ENCODE data around the gene TOX4.
"Not testable (repeated sequence)": the region's sequence is repeated elsewhere in the genome, so short reads cannot be mapped to it uniquely, and the experiment has no call there.

DNA sequence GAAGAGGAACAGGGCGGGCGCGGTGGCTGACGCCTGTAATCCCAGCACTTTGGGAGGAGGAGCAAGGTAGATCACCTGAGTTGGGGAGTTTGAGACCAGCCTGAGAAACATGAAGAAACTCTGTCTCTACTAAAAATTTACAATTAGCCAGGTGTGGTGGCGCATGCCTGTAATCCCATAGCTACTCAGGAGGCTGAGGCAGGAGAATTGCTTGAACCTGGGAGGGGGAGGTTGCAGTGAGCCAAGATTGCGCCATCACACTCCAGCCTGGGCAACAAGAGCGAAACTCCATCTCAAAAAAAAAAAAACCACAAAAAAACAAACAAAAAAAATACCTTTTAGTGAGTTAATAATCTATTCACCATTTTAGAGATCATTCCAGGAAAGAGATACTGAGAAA is 67.6 kb downstream of the TOX4 start:
- TF ChIP-seq, protein P1, sequence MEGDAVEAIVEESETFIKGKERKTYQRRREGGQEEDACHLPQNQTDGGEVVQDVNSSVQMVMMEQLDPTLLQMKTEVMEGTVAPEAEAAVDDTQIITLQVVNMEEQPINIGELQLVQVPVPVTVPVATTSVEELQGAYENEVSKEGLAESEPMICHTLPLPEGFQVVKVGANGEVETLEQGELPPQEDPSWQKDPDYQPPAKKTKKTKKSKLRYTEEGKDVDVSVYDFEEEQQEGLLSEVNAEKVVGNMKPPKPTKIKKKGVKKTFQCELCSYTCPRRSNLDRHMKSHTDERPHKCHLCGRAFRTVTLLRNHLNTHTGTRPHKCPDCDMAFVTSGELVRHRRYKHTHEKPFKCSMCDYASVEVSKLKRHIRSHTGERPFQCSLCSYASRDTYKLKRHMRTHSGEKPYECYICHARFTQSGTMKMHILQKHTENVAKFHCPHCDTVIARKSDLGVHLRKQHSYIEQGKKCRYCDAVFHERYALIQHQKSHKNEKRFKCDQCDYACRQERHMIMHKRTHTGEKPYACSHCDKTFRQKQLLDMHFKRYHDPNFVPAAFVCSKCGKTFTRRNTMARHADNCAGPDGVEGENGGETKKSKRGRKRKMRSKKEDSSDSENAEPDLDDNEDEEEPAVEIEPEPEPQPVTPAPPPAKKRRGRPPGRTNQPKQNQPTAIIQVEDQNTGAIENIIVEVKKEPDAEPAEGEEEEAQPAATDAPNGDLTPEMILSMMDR (IDR thresholded peaks at IDR 0.05) = not testable (repeated sequence)
- TF ChIP-seq POLR2A (IDR thresholded peaks at IDR 0.05) = not testable (repeated sequence)
